H1 (cell line): ENCODE results near the gene MBIP. TPM values are rescaled to one million over a fixed set of nuclear protein-coding genes. Genes with fewer than 3 reads are reported as not detected.

ENCODE experiments used
- CTCF ChIA-PET: fragments of 300-600 bp; sonication (Branson Sonifier 250); formaldehyde crosslinking; loops from one replicate; lab custom pipeline; 2021; ENCODE audit not compliant: partially characterized antibody; lab: Charles Lee
- POLR2A ChIA-PET: fragments of 300-600 bp; sonication (Branson Sonifier 250); formaldehyde crosslinking; loops from one replicate; lab custom pipeline; 2021; ENCODE audit warnings: inconsistent platforms; ENCODE audit not compliant: partially characterized antibody; lab: Charles Lee
- DNase-seq, 2 experiments: peaks; one replicate each; pipeline versions ENCODE4 v3.0.0 to v3.0.0-alpha.2; 2010 to 2022; ENCODE audit warnings: low spot score in 2 of 2, low read depth in 1 of 2, mixed read lengths in 1 of 2
- FAIRE-seq: peaks from 2 replicates; lab custom pipeline; 2011; peaks lifted over from hg19 to GRCh38; lab: Jason Lieb, UNC
- H2AFZ ChIP-seq: 2 replicates; pipeline ENCODE4 v1.8.1; 2012; ENCODE audit warnings: low read length, inconsistent platforms
- H2AK5ac ChIP-seq: 2 replicates; pipeline ENCODE4 v1.6.1; 2013; ENCODE audit warnings: low read depth, low read length
- H2BK120ac ChIP-seq: replicated peaks from 2 replicates; pipeline ENCODE3; 2013; ENCODE audit warnings: low read depth, low read length, inconsistent platforms
- H2BK12ac ChIP-seq: 2 replicates; pipeline ENCODE4 v1.6.1; 2013; ENCODE audit warnings: low read depth, low read length
- H2BK15ac ChIP-seq: 2 replicates; pipeline ENCODE4 v1.6.1; 2013; ENCODE audit warnings: low read length
- H2BK20ac ChIP-seq: 2 replicates; pipeline ENCODE4 v1.6.1; 2013; ENCODE audit warnings: low read length
- H2BK5ac ChIP-seq: 2 replicates; pipeline ENCODE4 v1.6.1; 2013; ENCODE audit warnings: low read depth, low read length
- H3K14ac ChIP-seq: 2 replicates; pipeline ENCODE4 v1.6.1; 2013; ENCODE audit warnings: inconsistent platforms; ENCODE audit not compliant: insufficient read length
- H3K18ac ChIP-seq: 2 replicates; pipeline ENCODE4 v1.6.1; 2013; ENCODE audit warnings: low read length; ENCODE audit errors: extremely low read depth
- H3K23ac ChIP-seq: 2 replicates; pipeline ENCODE4 v1.6.1; 2013; ENCODE audit warnings: inconsistent platforms; ENCODE audit not compliant: insufficient read length
- H3K23me2 ChIP-seq: 2 replicates; pipeline ENCODE4 v1.6.1; 2013; ENCODE audit warnings: low read depth, low read length
- H3K27ac ChIP-seq: 2 replicates; pipeline ENCODE4 v1.6.1; 2011; ENCODE audit warnings: low read depth, low read length, inconsistent platforms
- H3K27me3 ChIP-seq, 4 experiments: replicated peaks in 1 of 4; 1 replicate in 1 of 4; 2 replicates in 3 of 4; pipeline versions ENCODE4 v1.6.1 to v1.8.1; 2011 to 2013; ENCODE audit warnings: low read length in 3 of 4, mild to moderate bottlenecking in 3 of 4, inconsistent platforms in 2 of 4, mixed read lengths in 2 of 4, moderate library complexity in 1 of 4; ENCODE audit not compliant: control insufficient read depth in 3 of 4, insufficient read depth in 3 of 4; ENCODE audit errors: extremely low read depth in 1 of 4
- H3K36me3 ChIP-seq, 4 experiments: 2 replicates each; pipeline versions ENCODE4 v1.6.1 to v1.8.1; 2011 to 2013; ENCODE audit warnings: mild to moderate bottlenecking in 4 of 4, low read length in 3 of 4, moderate library complexity in 2 of 4, control low read depth in 1 of 4, inconsistent platforms in 1 of 4; ENCODE audit not compliant: insufficient read depth in 4 of 4, control insufficient read depth in 2 of 4
- H3K4ac ChIP-seq: replicated peaks from 2 replicates; pipeline ENCODE3; 2013; ENCODE audit warnings: low read length, low read depth, mixed read lengths, inconsistent platforms; ENCODE audit not compliant: insufficient read length
- H3K4me1 ChIP-seq, 4 experiments: replicated peaks in 1 of 4; 1 replicate in 1 of 4; 2 replicates in 3 of 4; pipeline versions ENCODE4 v1.6.1 to v1.8.1; 2011 to 2013; ENCODE audit warnings: low read length in 3 of 4, inconsistent platforms in 2 of 4, mixed read lengths in 1 of 4; ENCODE audit not compliant: insufficient read depth in 4 of 4, control insufficient read depth in 3 of 4
- H3K4me2 ChIP-seq, 2 experiments: 2 replicates each; pipeline versions ENCODE4 v1.6.1 to v1.8.1; 2011 to 2013; ENCODE audit warnings: low read depth in 2 of 2, low read length in 2 of 2, control low read depth in 1 of 2, inconsistent platforms in 1 of 2, mild to moderate bottlenecking in 1 of 2; ENCODE audit not compliant: insufficient read depth in 1 of 2
- H3K4me3 ChIP-seq, 4 experiments: fragments of 200-600, 300-600 bp in 1 of 4; sonication (generic), shearing (Covaris generic), sonication (Bioruptor Twin) in 1 of 4; 2 replicates each; pipeline versions ENCODE4 v1.5.1 to v1.8.1; 2011 to 2016; ENCODE audit warnings: low read length in 4 of 4, low read depth in 3 of 4, control low read depth in 2 of 4, inconsistent platforms in 2 of 4, mild to moderate bottlenecking in 2 of 4, mixed read lengths in 1 of 4, moderate library complexity in 1 of 4; ENCODE audit not compliant: insufficient read depth in 2 of 4; ENCODE audit errors: extremely low read depth in 1 of 4
- H3K56ac ChIP-seq: replicated peaks from 2 replicates; pipeline ENCODE3; 2013; ENCODE audit warnings: low read depth, mild to moderate bottlenecking, mixed read lengths, low read length, inconsistent platforms; ENCODE audit not compliant: insufficient read length
- H3K79me1 ChIP-seq: 2 replicates; pipeline ENCODE4 v1.6.1; 2013; ENCODE audit warnings: low read depth, low read length, control low read depth
- H3K79me2 ChIP-seq, 2 experiments: 2 replicates each; pipeline versions ENCODE4 v1.6.1 to v1.8.1; 2012 to 2013; ENCODE audit warnings: low read length in 2 of 2, mild to moderate bottlenecking in 2 of 2, inconsistent platforms in 1 of 2; ENCODE audit not compliant: insufficient read depth in 2 of 2, control insufficient read depth in 1 of 2
- H3K9ac ChIP-seq, 4 experiments: replicated peaks in 1 of 4; 1 replicate in 1 of 4; 2 replicates in 3 of 4; pipeline versions ENCODE4 v1.6.1 to v1.8.1; 2011 to 2013; ENCODE audit warnings: low read depth in 3 of 4, low read length in 3 of 4, control low read depth in 2 of 4, mild to moderate bottlenecking in 2 of 4, moderate library complexity in 2 of 4, inconsistent platforms in 1 of 4; ENCODE audit errors: extremely low read depth in 1 of 4
- H3K9me3 ChIP-seq, 2 experiments: 2 replicates each; pipeline versions ENCODE4 v1.6.1 to v1.8.1; 2012 to 2013; ENCODE audit warnings: mild to moderate bottlenecking in 2 of 2, moderate library complexity in 2 of 2, control low read depth in 1 of 2, inconsistent platforms in 1 of 2, low read depth in 1 of 2, low read length in 1 of 2, mixed read lengths in 1 of 2; ENCODE audit not compliant: insufficient read depth in 2 of 2
- H4K20me1 ChIP-seq, 2 experiments: replicated peaks in 1 of 2; 2 replicates each; pipeline versions ENCODE3 to v1.8.1; 2011 to 2013; ENCODE audit warnings: inconsistent platforms in 2 of 2, low read length in 2 of 2, mild to moderate bottlenecking in 1 of 2; ENCODE audit not compliant: insufficient read depth in 2 of 2, control insufficient read depth in 1 of 2
- H4K5ac ChIP-seq: 2 replicates; pipeline ENCODE4 v1.6.1; 2013; ENCODE audit warnings: low read length, low read depth, mixed read lengths, inconsistent platforms; ENCODE audit not compliant: insufficient read length
- H4K8ac ChIP-seq: 2 replicates; pipeline ENCODE4 v1.8.0; 2013; ENCODE audit warnings: mild to moderate bottlenecking, moderate library complexity, low read length, inconsistent platforms; ENCODE audit not compliant: insufficient read depth; ENCODE audit errors: extremely low read depth
- H4K91ac ChIP-seq: replicated peaks from 2 replicates; pipeline ENCODE3; 2013; ENCODE audit warnings: low read length, mixed read lengths, inconsistent platforms; ENCODE audit not compliant: insufficient read length
- ATF3 ChIP-seq: IDR thresholded peaks from 2 replicates; pipeline ENCODE4 v1.6.1; 2011; ENCODE audit warnings: low read depth, mild to moderate bottlenecking, low read length; ENCODE audit not compliant: insufficient read depth
- EZH2 ChIP-seq: fragments of 200-600 bp; sonication (generic); IDR thresholded peaks from 2 replicates; pipeline ENCODE4 v1.7.1; 2012; ENCODE audit warnings: low read depth, mild to moderate bottlenecking, moderate library complexity, low read length, inconsistent platforms; ENCODE audit not compliant: severe bottlenecking
- FOSL1 ChIP-seq: IDR thresholded peaks from 2 replicates; pipeline ENCODE4 v1.6.1; 2011; ENCODE audit warnings: mild to moderate bottlenecking, low read depth, low read length, moderate library complexity; ENCODE audit not compliant: insufficient read depth
- HDAC2 ChIP-seq, 2 experiments: fragments of 300-600 bp in 1 of 2; sonication (generic) in 1 of 2; IDR thresholded peaks; 2 replicates each; pipeline ENCODE4 v1.6.1; 2011 to 2012; ENCODE audit warnings: low read depth in 2 of 2, low read length in 2 of 2, mild to moderate bottlenecking in 2 of 2, moderate library complexity in 2 of 2, borderline replicate concordance in 1 of 2, inconsistent platforms in 1 of 2
- HDAC6 ChIP-seq: IDR thresholded peaks from one replicate; pipeline ENCODE4 v1.7.1; 2012; ENCODE audit warnings: low read depth, mild to moderate bottlenecking, inconsistent platforms, low read length, moderate library complexity
- KDM5A ChIP-seq: fragments of 200-600 bp; IDR thresholded peaks from 2 replicates; pipeline ENCODE4 v1.7.1; 2012; ENCODE audit warnings: mild to moderate bottlenecking, low read length, inconsistent platforms, mixed read lengths
- RNF2 ChIP-seq: fragments of 200-900, 300-1000 bp; sonication (generic); IDR thresholded peaks from 2 replicates; pipeline ENCODE4 v1.7.1; 2016; ENCODE audit warnings: borderline replicate concordance, low read depth, mild to moderate bottlenecking, antibody characterized with exemption, low read length; ENCODE audit not compliant: poor library complexity, severe bottlenecking; ENCODE audit errors: missing control alignments
- SIN3A ChIP-seq, 2 experiments: IDR thresholded peaks in 1 of 2; conservative IDR thresholded peaks in 1 of 2; 2 replicates each; pipeline ENCODE4 v1.6.1; 2011 to 2012; ENCODE audit warnings: low read length in 2 of 2, improper control_type of control experiment in 1 of 2, low read depth in 1 of 2, mild to moderate bottlenecking in 1 of 2
- SIRT6 ChIP-seq: IDR thresholded peaks from one replicate; pipeline ENCODE4 v1.7.1; 2012; ENCODE audit warnings: low read length, inconsistent platforms
- SP2 ChIP-seq: IDR thresholded peaks from 2 replicates; pipeline ENCODE4 v1.6.1; 2012; ENCODE audit warnings: mild to moderate bottlenecking, low read length, inconsistent platforms
- TAF7 ChIP-seq: optimal IDR thresholded peaks from 2 replicates; pipeline ENCODE3; 2011; ENCODE audit warnings: low read depth, mild to moderate bottlenecking, inconsistent platforms, low read length, moderate library complexity, borderline replicate concordance
- TBP ChIP-seq: IDR thresholded peaks from 2 replicates; pipeline ENCODE4 v1.6.1; 2011; ENCODE audit warnings: low read depth, low read length, improper control_type of control experiment
- TCF12 ChIP-seq: IDR thresholded peaks from 2 replicates; pipeline ENCODE4 v1.6.1; 2011; ENCODE audit warnings: low read depth, mild to moderate bottlenecking, low read length
- WGBS, 2 experiments: shearing (Covaris generic) in 1 of 2; methylation state at CpG; one replicate each; pipeline versions ENCODE4 v1.1.6 to v1.1.7; 2013 to 2015; ENCODE audit warnings: low lambda C conversion rate in 2 of 2, mixed read lengths in 2 of 2, inconsistent platforms in 1 of 2, low coverage in 1 of 2, missing lambda C conversion rate in 1 of 2; ENCODE audit not compliant: insufficient replicate concordance in 2 of 2, insufficient coverage in 1 of 2, insufficient read length in 1 of 2; ENCODE audit errors: extremely low coverage in 1 of 2, missing lambda C conversion rate in 1 of 2; 5-methylcytosine and 5-hydroxymethylcytosine counted together
- polyA plus RNA-seq, 7 experiments: library from polyadenylated mRNA; depleted of rRNA in 3 of 7; stranded (reverse) in 5 of 7; unstranded in 2 of 7; fragments of >200 nt in 5 of 7; fragments of 200-250 nt in 2 of 7; gene quantifications; 1 replicate in 5 of 7; 2 replicates in 1 of 7; 4 replicates in 1 of 7; pipeline versions ENCODE4 v1.2.1 to v1.2.3, GENCODE V29; 2011 to 2013; ENCODE audit warnings: missing spikeins in 2 of 7, mixed read lengths in 2 of 7
- total RNA-seq: library from RNA; stranded (reverse); fragmentation: NEBNext Ultra II Directional; extraction: Animal tissue kit (Norgen Biotek cat#: 25700); gene quantifications from 2 replicates; pipeline ENCODE4 v1.2.1, GENCODE V29; 2021

Gene MBIP
- total and polyA plus RNA-seq, 2 of the 8 experiments (the other 6 are each of a cell fraction or from before 2014, with no cell fraction given): 15.0 to 27.4 TPM

- H4K91ac ChIP-seq: no peak overlapping the region
- no peak overlapping the region for H3K56ac ChIP-seq
- no peak overlapping the region for H2BK15ac ChIP-seq
- no peak overlapping the region for H2BK12ac ChIP-seq
- no peak overlapping the region for H3K4me3 ChIP-seq
- DNase-seq: no peak
- H4K5ac ChIP-seq: no peak overlapping the region
- no peak overlapping the region for H3K18ac ChIP-seq
- no peak overlapping the region for H2BK120ac ChIP-seq
- no peaks in the 10 kb centered on the region for H4K20me1 ChIP-seq
- no peak overlapping the region for H2AK5ac ChIP-seq
- H2BK5ac ChIP-seq: no peak overlapping the region
- WGBS, 2 experiments: 90% methylated on average over 2 of the region's 2 CpGs; no CpG with 5 or more reads in 1 of the 2 experiments
- no peaks in the 10 kb centered on the region for H3K36me3 ChIP-seq
- H3K79me1 ChIP-seq: no peaks in the 10 kb centered on the region
- H2BK20ac ChIP-seq: no peak overlapping the region
- H3K4ac ChIP-seq: no peak overlapping the region
- H3K23ac ChIP-seq: no peak overlapping the region
- H3K9me3 ChIP-seq: no peaks in the 10 kb centered on the region
- no peak overlapping the region for H4K8ac ChIP-seq
- H2AFZ ChIP-seq: no peak overlapping the region
- no peak overlapping the region for H3K14ac ChIP-seq
- no peaks in the 10 kb centered on the region for H3K79me2 ChIP-seq
- FAIRE-seq: no peak
- H3K9ac ChIP-seq: no peak overlapping the region
- peaks cover 4 to 13% (median 8%) of the 10 kb centered on the region in 4 experiments; a peak in 6 of 7 replicates for H3K4me1 ChIP-seq
- CTCF ChIA-PET: interaction anchor here (1.1 kb wide), 1 partner anchor 11 kb away, joined by 5 read pairs; no protein-coding TSS in a partner anchor
- POLR2A ChIA-PET: no interaction called here
- no peak overlapping the region for H3K4me2 ChIP-seq
- no peaks in the 10 kb centered on the region for H3K23me2 ChIP-seq
- H3K27ac ChIP-seq: no peak overlapping the region
- no peaks in the 10 kb centered on the region for H3K27me3 ChIP-seq
- no peak for TF ChIP-seq EZH2
- no peak for TF ChIP-seq RNF2
- TF ChIP-seq HDAC6: no peak
- no peak for TF ChIP-seq TBP
- TF ChIP-seq SP2: no peak
- TF ChIP-seq TAF7: no peak
- no peak for TF ChIP-seq SIN3A (conservative IDR thresholded peaks at IDR 0.05 in 1 of 2, IDR thresholded peaks at IDR 0.05 in 1 of 2; ENCODE audit: low read depth in 1 of 2, low read length in 2 of 2)
- TF ChIP-seq ATF3: no peak
- no peak for TF ChIP-seq KDM5A
- TF ChIP-seq FOSL1: no peak
- no peak for TF ChIP-seq SIRT6
- TF ChIP-seq HDAC2 (IDR thresholded peaks at IDR 0.05; ENCODE audit: borderline replicate concordance in 1 of 2, low read depth in 2 of 2, low read length in 2 of 2): no peak
- no peak for TF ChIP-seq TCF12
These were observed 55.8 kb downstream of the MBIP start for GRCh38 chr14:36264595-36264994.
